Posterior cingulate gyrus (tissue), 11 donors: Measurements from ENCODE around the gene DAZAP1.
"Not testable (repeated sequence)": the region's sequence is repeated elsewhere in the genome, so short reads cannot be mapped to it uniquely, and the experiment has no call there.

Experiments
- DNase-seq, 10 donors: peaks; one replicate each; pipeline versions ENCODE4 v3.0.0 to v3.0.0-alpha.2; 2020 to 2021; ENCODE audit warnings: mixed read lengths in 3 of 10
- intact Hi-C: fragments of 100-400 bp; cut with DNase I; formaldehyde crosslinking; loops from one replicate; pipeline ENCODE4 v1.15.1; 2023

The DAZAP1 gene

DNA sequence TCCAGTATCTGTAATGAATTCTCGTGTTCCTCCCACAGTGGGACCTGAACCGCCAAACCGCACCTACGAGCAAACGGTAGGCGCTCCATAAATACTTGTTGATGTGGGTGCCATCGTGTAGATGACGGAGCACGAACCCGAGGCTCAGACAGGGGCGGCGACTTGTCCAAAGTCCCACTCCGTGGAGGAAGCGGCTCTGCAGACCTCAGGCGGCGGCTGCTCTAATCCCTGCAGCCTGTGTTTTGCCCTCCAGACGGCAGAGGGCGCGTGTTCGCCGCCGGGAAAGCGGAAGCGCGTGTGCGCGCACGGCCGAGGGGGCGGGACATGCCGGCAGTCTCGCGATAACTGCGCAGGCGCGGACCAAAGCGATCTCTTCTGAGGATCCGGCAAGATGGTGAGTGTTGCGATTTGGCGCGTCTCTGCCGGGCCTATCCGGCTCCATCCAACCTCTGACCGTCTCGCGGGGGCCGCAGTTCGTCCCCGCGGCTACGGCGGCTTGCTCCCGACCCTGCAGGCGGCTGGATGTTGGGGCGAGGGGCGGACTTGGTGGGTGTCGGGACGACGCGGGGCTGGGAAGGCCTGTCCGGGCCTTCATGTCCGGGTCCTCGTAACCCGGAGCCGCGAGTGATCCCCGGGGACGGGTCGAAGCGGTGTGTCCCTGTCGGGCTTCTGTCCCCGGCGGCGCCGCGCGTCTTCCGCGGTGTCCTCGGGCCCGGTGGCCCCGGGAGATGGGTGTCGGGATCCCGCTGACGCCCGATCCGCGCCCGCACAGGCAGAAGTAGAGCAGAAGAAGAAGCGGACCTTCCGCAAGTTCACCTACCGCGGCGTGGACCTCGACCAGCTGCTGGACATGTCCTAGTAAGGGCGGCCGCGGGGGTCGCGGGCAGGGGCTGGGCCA, 30.9 kb downstream of the DAZAP1 start, which contains the start of gene RPS15:
RPS15 (plus strand) TSS at position 362 of the 898 bp plus-strand sequence; CDS start at position 392, 30 bp downstream.
- intact Hi-C loops, result loop anchor here (10.0 kb wide), 1 partner anchor 163 kb away; the partner anchor contains the start of gene FAM174C
- DNase-seq, result peak; percentile 91 to 99 (median 94)

DNA sequence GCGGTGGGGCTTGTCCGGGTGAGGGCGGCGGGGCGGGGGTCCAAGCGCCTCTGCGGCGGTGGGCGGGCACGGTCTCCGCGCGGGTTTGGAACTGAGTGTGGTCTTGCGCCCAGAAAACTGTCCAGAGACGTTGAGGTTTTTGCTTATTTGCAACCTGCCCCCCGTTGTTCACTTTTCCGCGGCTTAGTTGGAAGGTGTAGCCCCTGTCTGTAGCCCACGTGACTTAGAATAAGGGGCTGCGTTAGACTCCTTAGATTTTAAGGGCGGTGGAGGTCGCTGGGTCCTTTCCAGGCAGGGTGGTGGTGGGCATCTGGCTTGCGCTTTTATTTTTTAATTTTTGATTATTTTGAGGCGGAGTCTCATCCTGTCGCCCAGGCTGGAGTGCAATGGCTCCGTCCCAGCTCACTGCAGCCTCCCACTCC, 31.6 kb downstream of the DAZAP1 start:
- DNase-seq, result no peak
- intact Hi-C loops, result loop anchor here (10.0 kb wide), 1 partner anchor 164 kb away; the partner anchor contains the start of gene FAM174C

DNA sequence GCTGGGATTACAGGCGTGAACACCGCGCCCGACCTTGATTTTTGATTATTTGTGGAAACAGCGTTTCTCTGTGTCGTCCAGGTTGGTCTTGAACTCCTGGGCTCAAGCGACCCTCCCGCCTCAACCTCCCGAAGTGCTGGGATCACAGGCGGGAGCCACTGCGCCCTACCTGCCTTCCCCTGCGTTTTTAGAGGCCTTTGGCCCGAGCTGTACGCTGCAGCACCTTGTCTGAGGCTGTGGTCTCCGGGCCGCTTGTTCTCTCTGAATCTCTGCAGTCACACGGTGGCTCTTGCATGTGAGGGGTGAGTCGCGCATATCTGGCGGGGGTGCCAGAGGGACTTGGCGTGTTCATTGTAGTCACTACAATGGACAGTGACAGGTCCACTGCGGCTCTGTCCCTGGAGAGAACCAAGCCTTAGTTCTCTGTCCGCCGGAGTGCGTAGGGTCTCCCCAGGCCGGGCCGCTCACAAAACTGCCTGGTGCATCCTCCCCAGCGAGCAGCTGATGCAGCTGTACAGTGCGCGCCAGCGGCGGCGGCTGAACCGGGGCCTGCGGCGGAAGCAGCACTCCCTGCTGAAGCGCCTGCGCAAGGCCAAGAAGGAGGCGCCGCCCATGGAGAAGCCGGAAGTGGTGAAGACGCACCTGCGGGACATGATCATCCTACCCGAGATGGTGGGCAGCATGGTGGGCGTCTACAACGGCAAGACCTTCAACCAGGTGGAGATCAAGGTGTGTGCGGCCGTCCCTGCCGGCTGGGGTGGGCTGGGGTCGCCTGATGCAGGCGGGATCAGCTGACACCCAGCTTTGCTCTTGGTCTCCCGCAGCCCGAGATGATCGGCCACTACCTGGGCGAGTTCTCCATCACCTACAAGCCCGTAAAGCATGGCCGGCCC, 32.4 kb downstream of the DAZAP1 start:
- intact Hi-C loops, result loop anchor here (10.0 kb wide), 1 partner anchor 165 kb away; the partner anchor contains the start of gene FAM174C

DNA sequence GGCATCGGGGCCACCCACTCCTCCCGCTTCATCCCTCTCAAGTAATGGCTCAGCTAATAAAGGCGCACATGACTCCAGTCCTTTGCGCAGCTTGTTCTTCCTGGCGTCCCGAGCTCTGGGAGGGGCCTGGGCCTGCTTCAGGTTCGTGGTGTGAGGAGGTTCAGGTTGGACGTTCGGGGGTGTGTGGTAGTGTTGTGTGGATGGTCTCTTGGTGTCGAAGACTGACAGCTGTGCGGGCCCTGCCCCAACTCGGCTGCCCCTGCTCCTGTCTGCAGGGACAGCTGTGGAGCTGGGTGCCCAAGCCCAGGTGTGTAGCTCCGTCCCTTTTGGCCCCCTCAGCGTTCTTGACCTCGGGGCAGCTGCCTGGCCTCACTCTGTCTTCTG, 33.0 kb downstream of the DAZAP1 start:
- intact Hi-C loops, result no loop called here
- no peak for DNase-seq

More for the DNA sequence above, 32.4 kb downstream of the DAZAP1 start:
- DNase-seq, result not testable (repeated sequence)

DNA sequence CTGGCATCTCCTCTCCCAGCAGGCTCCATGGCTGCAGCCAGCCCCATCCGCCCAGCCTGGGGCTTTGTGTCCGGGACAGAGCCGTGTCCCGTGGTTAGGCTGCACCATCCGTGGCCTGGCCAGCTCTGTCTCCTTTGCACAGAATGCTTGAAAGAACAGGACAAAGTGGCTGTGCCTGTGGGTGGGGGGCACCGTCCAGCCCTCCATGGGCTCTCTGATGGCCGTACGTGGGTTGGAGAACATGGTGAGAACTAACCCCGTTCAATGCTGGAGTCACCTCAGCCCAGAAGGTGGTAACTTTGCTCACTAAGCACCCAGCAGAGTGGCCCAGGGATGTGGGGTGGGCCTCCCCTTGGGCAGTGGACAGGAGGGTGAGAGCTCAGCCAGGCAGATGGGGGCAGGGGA, 33.6 kb downstream of the DAZAP1 start:
- DNase-seq, result no peak
- intact Hi-C loops, result no loop called here

DNA sequence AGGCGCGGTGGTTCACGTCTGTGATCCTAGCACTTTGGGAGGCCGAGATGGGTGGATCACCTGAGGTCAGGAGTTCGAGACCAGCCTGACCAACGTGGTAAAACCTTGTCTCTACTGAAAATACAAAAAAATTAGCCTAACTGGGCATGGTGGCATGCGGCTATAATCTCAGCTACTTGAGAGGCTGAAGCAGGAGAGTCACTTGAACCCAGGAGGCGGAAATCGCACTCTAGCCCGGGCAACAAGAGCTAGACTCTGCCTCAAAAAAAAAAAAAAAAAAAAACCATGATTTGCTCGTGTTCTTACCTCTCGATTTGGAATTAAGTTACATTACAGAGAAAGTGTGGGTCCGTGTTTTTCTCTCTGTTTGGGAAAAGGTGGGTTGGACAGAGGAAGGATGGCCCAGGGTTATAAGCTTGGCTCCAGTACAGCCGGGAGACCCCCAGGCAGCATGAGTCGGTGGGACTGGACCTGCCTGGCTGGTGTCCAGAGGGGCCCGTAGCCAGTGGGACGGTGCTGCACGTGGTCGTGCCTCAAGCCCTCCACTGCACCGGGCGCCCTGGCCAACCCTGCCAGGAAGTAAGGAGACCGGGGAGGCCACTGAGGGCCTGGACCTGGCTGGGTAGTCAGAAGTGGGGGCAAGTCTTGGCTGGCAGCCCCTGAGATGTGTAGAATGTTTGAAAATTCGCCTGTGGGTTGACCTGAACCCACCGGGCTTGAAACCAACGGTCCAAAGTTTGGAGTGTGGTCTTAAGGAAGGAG, 34.5 kb downstream of the DAZAP1 start:
- no peak for DNase-seq
- intact Hi-C loops, result no loop called here

DNA sequence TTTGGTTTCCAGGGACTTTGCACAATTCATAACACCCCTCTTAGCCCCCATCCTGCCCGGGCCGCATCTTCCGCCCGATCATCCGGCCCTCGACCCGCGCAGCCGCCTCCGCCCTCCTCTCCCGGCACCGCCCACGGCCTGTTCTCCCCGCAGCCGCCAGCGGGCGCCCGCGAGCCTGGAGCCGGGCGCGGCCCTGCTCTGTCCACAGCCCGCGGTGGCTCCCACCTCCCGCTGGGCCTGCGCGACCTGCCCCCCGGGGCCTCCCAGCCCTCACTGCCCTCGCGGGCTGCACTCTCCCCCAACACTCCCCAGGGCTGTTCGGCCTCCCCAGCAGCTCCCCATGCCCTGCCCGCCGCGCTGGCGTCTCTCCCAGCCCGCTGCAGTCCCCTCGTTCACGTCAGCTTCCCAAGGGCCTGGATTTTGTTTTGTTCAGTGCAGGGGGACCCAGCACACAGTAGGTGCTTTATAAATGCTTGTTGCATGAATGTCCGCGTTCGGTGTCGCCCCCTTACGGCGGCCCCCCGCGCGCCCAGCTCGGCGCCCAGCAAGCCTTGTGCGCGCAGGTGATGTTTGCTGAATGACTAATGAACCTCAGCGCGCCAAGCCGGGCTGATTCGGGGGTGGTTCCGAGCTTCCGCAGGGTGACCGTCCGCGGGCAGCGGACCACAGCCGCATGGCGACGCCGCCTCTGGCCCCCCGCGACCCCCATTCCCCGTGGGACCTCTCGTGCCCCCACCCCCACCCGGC, 38.0 kb downstream of the DAZAP1 start:
- DNase-seq, result peak in 9 of 10 donors; percentile 59 to 96 (median 77)
- intact Hi-C loops, result no loop called here

DNA sequence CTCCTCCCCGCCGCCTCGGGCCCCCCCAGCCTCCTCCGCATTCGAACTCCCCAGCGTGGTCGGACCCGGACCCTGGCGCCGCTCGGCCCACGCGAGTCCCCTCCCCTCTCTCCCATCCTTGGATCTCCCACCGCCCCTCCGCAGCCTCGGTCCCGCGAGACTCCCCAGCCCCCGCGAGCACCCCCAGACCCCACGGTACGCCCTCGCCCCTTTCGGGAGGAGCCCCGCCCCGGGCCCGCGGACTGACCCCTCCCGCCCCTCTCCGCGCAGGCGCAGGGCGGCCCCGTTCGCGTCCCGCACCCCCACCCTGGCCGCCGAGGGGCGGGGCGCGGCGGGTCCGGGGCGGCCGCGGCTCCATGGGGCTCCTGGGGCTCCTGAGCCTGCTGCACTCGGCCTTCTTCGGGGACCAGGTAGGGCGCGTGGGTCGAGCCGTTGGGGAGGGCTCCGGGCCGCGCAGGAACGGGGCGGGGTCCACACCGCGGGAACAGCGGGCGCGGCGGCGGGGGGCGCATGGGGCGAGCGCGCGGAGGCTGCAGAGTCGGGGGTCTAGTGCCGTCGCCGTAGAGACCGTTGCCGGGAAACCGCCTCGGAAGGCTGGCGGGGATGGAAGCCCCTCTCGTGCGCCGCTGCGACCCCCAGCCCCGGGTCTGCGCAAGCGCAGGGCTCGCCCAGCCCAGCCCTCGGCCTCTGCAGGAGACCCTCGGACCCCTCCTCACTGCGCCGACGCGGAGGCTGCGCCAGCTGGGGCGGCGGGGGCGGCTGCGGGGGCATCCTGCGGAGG, 38.7 kb downstream of the DAZAP1 start:
- intact Hi-C loops, result no loop called here
- DNase-seq, result peak; percentile 48 to 96 (median 68)

DNA sequence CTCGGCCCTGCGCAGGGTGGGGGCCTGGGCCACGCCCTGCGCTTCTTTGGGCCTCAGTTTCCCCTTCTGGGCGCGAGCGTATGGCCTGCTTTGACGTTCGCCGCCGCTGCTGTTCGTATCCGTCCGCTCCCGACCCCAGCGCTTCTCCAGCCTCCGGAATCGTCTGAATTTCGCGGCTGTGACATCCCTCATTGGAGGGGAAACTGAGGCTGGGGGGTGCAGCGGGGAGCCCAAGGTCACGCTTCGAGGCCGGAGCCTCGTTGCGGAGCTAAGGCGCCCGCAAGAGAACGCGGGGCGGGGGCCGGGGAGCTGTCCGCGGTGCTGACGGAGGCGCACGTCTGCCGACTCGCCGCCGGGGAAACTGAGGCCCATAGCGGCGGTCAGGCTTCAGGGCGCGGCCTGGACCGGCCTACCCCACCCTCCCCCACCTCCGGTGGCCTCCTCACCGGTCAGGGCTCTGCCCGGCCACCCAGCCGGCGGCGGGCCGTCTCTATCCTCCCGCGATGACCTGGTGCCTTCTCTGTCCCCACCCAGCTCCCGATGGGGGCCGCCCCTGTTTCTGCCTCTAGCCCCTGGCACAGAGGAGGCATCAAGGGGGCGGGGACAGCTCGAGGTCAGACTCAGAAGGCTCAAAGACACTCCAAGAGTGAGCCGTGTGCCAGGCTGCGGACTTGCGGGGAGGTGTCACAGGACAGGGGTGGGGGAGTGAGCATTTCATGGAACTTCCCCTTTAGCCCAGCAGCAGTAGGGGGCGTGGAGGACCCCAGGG, 39.5 kb downstream of the DAZAP1 start:
- DNase-seq, result peak in 1 of 10 donors; percentile 84
- intact Hi-C loops, result no loop called here

DNA sequence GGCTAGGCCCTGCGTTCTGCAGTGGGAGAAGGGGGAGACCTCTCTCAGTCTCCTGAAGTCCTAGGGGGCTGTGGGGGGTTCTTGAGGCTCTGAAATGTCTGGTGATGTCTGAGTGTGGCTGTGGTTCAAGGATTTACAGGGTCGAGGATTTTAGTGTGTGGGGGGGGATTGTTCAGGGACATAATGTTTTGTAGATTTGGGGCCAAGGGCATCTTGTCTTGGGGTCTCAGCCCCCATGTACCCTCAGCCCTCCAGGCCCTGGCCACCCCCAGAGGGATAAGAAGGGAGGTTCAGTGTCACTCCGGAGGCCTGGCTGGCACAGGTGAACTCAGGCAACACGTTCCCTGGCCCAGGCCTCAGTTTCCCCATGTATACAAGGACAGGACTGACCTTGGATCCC, 40.1 kb downstream of the DAZAP1 start:
- intact Hi-C loops, result no loop called here
- no peak for DNase-seq

DNA sequence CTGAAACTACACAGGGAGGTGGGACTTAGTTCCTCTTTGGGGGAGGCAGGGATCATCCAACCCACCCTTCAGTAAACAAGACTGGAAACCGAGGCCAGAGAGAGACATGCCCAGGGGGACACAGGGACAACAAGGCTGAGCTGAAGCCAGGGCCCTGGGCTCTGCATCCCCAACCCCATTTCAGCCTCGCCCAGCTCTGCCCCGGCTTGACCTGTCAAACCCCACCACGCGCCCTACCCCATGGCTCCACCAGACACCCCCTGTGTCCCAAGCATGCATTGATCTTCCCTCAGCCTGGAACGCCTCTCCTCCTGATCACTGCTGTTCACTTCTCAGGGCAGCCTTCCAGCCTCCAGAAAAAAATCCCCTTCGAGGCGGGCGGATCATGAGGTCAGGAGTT, 40.6 kb downstream of the DAZAP1 start:
- DNase-seq, result no peak
- intact Hi-C loops, result no loop called here

DNA sequence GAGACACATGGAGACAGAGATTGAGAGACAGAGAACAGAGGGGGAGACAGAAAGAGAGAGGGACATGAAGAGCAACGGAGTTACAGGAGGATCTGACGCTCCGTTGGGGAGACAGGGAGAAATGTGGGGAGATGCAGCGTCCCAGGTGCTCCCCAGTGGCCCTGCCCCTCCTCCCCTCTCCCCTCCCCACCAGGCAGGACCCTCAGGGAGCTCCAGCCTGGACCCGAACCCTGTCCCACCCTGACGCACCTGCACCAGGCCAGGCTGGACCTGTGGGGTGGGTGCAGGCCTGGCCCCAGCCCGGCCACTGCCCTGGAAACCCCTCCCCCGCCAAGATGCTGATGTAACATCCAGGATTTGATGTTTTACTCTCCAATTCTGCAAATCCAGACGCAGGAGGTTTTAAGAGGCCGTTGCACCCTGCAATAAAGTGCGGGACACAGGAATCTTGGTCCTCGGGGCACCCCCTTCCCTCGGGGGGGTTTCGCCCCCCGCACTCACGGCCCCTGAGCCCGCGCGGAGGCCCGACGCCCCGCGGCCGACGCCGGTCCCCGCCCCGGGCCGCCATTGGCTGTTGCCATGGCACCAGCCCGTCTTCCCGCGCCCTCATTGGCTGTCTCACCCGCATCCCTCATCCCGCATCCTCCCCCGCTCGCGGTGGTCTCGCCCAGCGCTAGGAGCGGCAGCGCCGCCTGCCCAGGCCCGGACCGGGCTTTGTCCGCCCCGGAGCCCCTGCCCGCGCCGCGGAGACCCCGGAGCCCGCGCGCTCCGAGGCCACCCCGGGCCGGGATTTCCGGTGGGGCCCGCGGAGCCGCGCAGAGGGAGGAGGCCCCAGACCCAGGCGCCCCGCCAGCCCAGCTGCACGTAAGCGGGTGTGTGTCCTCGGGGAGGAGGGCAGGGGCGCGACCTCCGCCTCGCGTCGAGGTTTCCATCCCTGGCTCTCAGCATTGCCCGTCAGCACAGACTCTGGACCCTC, 42.4 kb downstream of the DAZAP1 start, which contains the start of gene APC2:
APC2 (plus strand) TSS at position 655 of the 976 bp plus-strand sequence. CDS start 2,881 bp downstream, outside the sequence.
- intact Hi-C loops, result no loop called here
- peak; percentile 86 to 99 (median 92) for DNase-seq

DNA sequence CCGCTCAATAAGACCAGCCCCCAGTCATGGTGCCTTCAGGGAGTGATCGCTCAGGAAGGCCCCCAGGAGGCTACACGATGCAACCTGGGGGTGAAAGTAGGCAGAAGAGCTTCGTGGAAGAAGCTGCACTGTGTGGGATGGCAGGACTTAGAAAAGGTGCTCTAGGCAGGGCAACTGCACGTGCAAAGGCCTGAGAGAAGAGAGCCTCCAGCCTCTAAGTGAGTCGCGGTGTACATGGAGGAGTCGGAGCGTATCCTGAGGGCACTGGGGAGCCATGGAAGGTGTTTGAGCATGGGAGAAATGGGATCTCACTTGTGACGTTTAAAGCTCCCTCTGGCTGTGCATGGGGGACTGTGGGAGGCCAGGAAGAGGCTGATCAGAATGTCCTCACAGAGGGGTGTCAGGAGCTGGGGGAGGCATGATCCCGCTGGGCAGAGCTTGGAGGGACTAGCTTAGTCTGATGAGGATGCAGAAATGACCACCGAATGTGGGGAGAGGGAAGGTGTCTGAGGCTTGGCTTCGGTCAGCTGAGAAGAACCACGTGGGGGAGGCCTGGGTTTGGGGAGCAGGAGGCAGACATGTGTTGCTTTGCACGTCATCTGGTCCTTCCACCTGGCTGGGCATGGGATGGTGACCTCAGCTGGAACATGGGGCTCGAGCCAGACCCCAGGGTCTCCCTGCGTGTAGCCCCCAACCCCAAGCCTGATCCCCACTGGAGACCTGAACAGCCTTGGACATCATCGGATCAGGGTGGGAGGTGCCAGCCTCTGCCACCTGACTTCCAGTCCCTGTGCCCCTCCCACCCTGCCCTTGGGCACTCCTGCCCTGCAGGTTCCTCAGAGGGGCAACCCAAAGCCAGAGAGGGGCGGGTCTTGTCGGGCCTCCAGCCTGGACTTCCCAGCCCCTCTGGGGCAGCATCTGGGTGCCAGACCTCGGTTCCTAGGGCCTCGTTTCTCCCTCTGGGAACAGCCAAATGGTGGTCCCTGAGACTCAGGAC, 43.6 kb downstream of the DAZAP1 start:
- peak in 4 of 10 donors; percentile 33 to 90 (median 36) for DNase-seq
- intact Hi-C loops, result no loop called here

DNA sequence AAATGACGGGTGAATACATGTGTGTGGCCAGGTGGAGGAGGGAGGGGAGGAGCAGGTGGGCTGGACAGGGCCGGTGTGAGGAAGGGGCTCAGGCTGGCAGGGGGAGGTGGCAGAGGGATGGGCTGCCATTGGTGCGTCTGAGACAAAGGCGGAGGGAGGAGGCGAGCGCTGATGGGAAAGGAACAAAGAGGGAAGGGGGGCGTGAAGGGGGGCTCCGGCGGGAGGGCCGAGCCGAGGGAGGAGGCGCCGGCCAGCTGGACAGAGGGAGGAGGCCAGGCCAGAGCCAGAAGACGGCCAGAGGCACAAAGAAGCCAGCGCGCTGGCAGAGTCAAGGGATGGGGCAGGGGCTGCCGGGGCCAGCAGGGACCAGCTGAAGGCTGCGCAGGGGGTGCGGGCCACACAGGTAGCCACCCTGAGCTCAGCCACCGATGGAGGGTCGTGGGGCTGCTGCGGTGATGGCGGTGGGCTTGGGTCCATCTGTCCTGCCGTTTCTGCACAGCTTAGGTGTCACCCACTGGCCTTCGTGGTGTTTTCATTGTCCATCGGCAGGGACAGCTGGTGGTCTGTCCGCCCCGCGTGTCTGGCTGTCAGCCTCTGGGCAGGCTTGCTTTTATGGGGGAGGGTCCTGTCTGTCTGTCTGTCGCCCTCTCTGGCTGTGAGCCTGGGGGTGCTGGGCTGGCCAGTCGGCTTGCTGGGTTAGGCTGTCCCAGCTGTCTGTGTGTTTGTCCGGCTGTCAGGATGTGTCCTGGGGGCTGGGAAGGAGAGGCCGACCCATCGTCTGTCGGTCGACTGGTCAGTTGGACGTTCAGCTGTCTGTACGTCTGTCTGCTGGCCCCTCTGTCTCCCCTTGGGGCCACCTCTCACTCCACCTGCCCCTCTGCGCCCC, 44.8 kb downstream of the DAZAP1 start:
- intact Hi-C loops, result no loop called here
- peak in 9 of 10 donors; percentile 47 to 95 (median 79) for DNase-seq
